ENCODE data around the gene CCDC195. TPM values are rescaled to one million over a fixed set of nuclear protein-coding genes. Genes with fewer than 3 reads are reported as not detected.

Gene CCDC195
- total and polyA plus RNA-seq, 4 donors: not detected

DNA sequence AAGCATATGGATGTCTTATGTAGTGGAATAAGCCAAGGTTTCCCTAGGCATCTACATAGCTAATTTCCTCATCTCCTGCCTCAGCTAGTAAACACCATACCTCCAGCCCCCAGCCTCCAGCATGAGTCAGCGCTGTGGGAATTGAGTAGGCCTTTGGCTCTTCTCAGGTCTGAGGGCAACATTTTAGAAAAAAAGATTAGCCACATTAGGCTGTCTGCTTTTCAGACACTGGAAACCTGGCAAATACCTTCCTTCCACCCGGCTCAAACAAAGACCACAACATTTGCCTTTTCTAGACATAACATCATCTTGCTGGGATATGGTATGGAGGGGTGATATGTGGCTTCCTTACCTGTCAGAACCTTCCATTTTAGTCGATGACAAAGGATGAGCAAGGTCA, 6.1 kb upstream of the CCDC195 start:
- Histone ChIP-seq H3K9ac (ENCODE audit: insufficient read depth in 1 of 2, low read length in 2 of 2) (no peak overlapping the region), H3K36me3 (ENCODE audit: control insufficient read depth in 4 of 4, insufficient read depth in 4 of 4, low read length in 4 of 4) (no peaks in the 10 kb centered on the region), H3K9me3 (ENCODE audit: control insufficient read depth in 4 of 4, insufficient read depth in 3 of 4, low read length in 3 of 4) (peaks cover 0 to 2% (median 0%) of the 10 kb centered on the region in 4 donors), H3K4me1 (ENCODE audit: control insufficient read depth in 5 of 5, insufficient read depth in 5 of 5, low read length in 5 of 5) (no peaks in the 10 kb centered on the region), H3K27ac (ENCODE audit: low read depth in 1 of 2, low read length in 1 of 2) (no peak overlapping the region), H3K27me3 (ENCODE audit: control insufficient read depth in 3 of 3, insufficient read depth in 3 of 3, low read length in 2 of 3) (no peaks in the 10 kb centered on the region), H3K4me3 (no peak overlapping the region)
- TF ChIP-seq, protein P1, sequence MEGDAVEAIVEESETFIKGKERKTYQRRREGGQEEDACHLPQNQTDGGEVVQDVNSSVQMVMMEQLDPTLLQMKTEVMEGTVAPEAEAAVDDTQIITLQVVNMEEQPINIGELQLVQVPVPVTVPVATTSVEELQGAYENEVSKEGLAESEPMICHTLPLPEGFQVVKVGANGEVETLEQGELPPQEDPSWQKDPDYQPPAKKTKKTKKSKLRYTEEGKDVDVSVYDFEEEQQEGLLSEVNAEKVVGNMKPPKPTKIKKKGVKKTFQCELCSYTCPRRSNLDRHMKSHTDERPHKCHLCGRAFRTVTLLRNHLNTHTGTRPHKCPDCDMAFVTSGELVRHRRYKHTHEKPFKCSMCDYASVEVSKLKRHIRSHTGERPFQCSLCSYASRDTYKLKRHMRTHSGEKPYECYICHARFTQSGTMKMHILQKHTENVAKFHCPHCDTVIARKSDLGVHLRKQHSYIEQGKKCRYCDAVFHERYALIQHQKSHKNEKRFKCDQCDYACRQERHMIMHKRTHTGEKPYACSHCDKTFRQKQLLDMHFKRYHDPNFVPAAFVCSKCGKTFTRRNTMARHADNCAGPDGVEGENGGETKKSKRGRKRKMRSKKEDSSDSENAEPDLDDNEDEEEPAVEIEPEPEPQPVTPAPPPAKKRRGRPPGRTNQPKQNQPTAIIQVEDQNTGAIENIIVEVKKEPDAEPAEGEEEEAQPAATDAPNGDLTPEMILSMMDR (IDR thresholded peaks at IDR 0.05; ENCODE audit: control extremely low read depth, extremely low read depth): no peak
- no peak for DNase-seq
- ATAC-seq (ENCODE audit: insufficient read depth, low FRiP score): no peak
- 88 to 90% methylated on average over 3 of the region's 3 CpGs for WGBS, 2 donors

DNA sequence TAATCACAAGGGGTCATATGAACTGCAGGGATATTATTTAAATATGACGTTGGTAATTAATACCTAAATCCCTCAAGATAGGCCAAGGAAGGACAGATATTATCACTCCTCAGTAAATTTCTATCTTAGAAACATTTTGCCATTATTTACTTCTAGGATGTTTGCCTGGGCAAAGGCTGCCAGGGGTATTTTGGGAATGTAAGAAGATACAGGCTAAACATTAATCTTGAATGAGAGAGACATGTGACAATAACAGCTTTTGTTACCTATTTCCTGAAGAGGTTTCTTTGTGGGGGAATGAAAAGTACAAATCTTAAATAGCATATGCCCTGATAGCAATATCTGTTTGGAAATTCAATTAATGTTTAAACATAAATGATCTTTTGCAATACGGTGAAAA, 756 bp upstream of the CCDC195 start:
- no peaks in the 10 kb centered on the region for H3K4me1 ChIP-seq (ENCODE audit: control insufficient read depth in 5 of 5, insufficient read depth in 5 of 5, low read length in 5 of 5)
- 63 to 84% methylated on average over 2 of the region's 2 CpGs for WGBS, 2 donors
- TF ChIP-seq, protein P1 (IDR thresholded peaks at IDR 0.05; ENCODE audit: control extremely low read depth, extremely low read depth): no peak

GRCh38 chr2:224711859-224712665, 4.1 kb downstream of the CCDC195 start:
- DNase-seq (peak in 1 of 3 donors; percentile 12), ATAC-seq (ENCODE audit: insufficient read depth, low FRiP score) (no peak)
- Histone ChIP-seq H3K9ac (ENCODE audit: insufficient read depth in 1 of 2, low read length in 2 of 2) (no peak overlapping the region), H3K4me1 (ENCODE audit: control insufficient read depth in 5 of 5, insufficient read depth in 5 of 5, low read length in 5 of 5) (no peaks in the 10 kb centered on the region), H3K4me3 (no peak overlapping the region), H3K27ac (ENCODE audit: low read depth in 1 of 2, low read length in 1 of 2) (no peak overlapping the region), H3K27me3 (ENCODE audit: control insufficient read depth in 3 of 3, insufficient read depth in 3 of 3, low read length in 2 of 3) (no peaks in the 10 kb centered on the region), H3K36me3 (ENCODE audit: control insufficient read depth in 4 of 4, insufficient read depth in 4 of 4, low read length in 4 of 4) (no peaks in the 10 kb centered on the region), H3K9me3 (ENCODE audit: control insufficient read depth in 4 of 4, insufficient read depth in 3 of 4, low read length in 3 of 4) (peaks cover 0 to 4% (median 1%) of the 10 kb centered on the region in 4 donors)
- TF ChIP-seq, protein P1 (IDR thresholded peaks at IDR 0.05; ENCODE audit: control extremely low read depth, extremely low read depth): no peak
- 46 to 59% methylated on average over 10 of the region's 10 CpGs for WGBS, 2 donors

More for the DNA sequence above, 756 bp upstream of the CCDC195 start:
- Histone ChIP-seq H3K36me3 (ENCODE audit: control insufficient read depth in 4 of 4, insufficient read depth in 4 of 4, low read length in 4 of 4) (no peaks in the 10 kb centered on the region), H3K27me3 (ENCODE audit: control insufficient read depth in 3 of 3, insufficient read depth in 3 of 3, low read length in 2 of 3) (no peaks in the 10 kb centered on the region), H3K9me3 (ENCODE audit: control insufficient read depth in 4 of 4, insufficient read depth in 3 of 4, low read length in 3 of 4) (peaks cover 0 to 3% (median 1%) of the 10 kb centered on the region in 4 donors), H3K9ac (ENCODE audit: insufficient read depth in 1 of 2, low read length in 2 of 2) (no peak overlapping the region), H3K27ac (ENCODE audit: low read depth in 1 of 2, low read length in 1 of 2) (no peak overlapping the region), H3K4me3 (no peak overlapping the region)
- no peak for DNase-seq
- no peak for ATAC-seq (ENCODE audit: insufficient read depth, low FRiP score)
